GM20000 (cell line): ENCODE measurements around the gene TMC6.

Experiments used
- DNase-seq: peaks from one replicate; pipeline ENCODE4 v3.0.0; 2012; ENCODE audit warnings: low spot score
- CTCF ChIP-seq: IDR thresholded peaks from 2 replicates; pipeline ENCODE4 v1.5.1; 2012; ENCODE audit warnings: mild to moderate bottlenecking, control low read depth; ENCODE audit errors: extremely low read depth, missing control alignments

Gene TMC6

GRCh38 chr17:78063489-78063888, 65.1 kb downstream of the TMC6 start:
- TF ChIP-seq CTCF, result no peak
- no peak for DNase-seq

GRCh38 chr17:78062596-78062995, 66.0 kb downstream of the TMC6 start:
- no peak for DNase-seq

More at GRCh38 chr17:78062596-78062995, 66.0 kb downstream of the TMC6 start:
- TF ChIP-seq CTCF, result no peak
